Measurements from ENCODE around the gene SASH1. TPM values are rescaled to one million over a fixed set of nuclear protein-coding genes. Genes with fewer than 3 reads are reported as not detected.
A peak's percentile ranks its signal among the peaks of the same experiment; 100 is the strongest.
"Not testable (repeated sequence)": the region's sequence is repeated elsewhere in the genome, so short reads cannot be mapped to it uniquely, and the experiment has no call there.

SASH1 gene
- total RNA-seq, 1 donor from 2014 or later = 41.6 TPM

DNA sequence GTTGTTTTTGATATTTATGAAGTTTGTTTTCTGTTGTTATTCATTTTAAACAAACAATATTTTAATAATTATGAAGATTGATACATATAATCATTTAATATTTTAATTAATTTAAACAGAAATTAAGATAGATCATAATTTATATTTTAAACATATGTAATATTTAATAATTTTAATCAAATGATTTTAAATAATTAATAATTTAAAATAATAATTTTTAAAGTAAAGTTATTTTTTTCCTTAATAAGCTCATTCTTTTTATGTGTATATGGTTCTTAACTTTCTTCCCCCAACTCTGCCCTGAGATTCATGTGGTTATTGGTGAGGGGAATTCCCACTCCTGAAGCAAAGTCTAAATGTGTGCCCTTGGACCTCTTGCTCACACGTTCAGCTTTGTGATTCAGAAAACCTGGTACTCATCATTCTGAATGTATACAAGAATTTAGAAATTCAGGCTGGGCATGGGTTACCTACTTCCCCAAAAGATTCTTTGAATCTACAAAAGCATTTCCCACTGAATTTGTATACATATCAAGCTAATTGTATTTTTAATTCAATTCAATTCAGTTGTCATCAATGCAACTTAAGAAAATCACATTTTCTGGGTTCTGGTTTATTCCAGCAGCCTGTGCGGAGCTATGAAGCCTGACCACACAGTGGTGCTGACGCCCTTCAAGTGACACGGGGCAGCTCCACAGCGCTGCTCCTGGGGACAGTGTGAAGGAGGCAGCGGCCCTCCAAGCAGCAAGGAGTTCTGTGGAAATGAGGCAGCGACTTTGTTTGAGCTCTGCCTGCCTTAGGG, 235.2 kb downstream of the SASH1 start:
- H3K36me3 Mint-ChIP-seq (ENCODE audit: insufficient read depth) = no peaks in the 10 kb centered on the region
- TF ChIP-seq, protein P1, sequence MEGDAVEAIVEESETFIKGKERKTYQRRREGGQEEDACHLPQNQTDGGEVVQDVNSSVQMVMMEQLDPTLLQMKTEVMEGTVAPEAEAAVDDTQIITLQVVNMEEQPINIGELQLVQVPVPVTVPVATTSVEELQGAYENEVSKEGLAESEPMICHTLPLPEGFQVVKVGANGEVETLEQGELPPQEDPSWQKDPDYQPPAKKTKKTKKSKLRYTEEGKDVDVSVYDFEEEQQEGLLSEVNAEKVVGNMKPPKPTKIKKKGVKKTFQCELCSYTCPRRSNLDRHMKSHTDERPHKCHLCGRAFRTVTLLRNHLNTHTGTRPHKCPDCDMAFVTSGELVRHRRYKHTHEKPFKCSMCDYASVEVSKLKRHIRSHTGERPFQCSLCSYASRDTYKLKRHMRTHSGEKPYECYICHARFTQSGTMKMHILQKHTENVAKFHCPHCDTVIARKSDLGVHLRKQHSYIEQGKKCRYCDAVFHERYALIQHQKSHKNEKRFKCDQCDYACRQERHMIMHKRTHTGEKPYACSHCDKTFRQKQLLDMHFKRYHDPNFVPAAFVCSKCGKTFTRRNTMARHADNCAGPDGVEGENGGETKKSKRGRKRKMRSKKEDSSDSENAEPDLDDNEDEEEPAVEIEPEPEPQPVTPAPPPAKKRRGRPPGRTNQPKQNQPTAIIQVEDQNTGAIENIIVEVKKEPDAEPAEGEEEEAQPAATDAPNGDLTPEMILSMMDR (IDR thresholded peaks at IDR 0.05; ENCODE audit: unreplicated experiment) = peak; percentile 94
- H3K4me1 Mint-ChIP-seq (ENCODE audit: low read depth) = no peaks in the 10 kb centered on the region
- H3K27me3 Mint-ChIP-seq = peaks cover 16% of the 10 kb centered on the region
- no peaks in the 10 kb centered on the region for H3K9me3 Mint-ChIP-seq (ENCODE audit: low read depth)
- peak; percentile 51 for DNase-seq (ENCODE audit: low spot score, unreplicated experiment)
- H3K27ac Mint-ChIP-seq = no peak overlapping the region
- no peak overlapping the region for H3K4me3 Mint-ChIP-seq (ENCODE audit: low read depth)

DNA sequence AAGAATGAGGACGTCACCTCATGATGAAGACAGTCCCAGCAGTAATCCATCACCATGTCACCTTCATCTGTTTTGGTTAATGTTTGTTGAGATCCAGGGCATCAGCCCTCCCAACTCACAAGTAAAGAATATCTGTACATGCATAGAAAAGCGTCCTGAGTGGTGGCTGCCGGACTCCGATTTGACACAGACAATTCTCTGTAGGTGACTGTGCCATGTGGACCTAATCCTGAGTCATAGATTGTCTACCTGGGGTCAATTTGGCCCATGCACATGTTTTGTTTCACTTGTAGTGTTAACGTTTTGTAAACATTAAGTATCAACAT, 235.8 kb downstream of the SASH1 start:
- H3K27me3 Mint-ChIP-seq = peaks cover 16% of the 10 kb centered on the region
- TF ChIP-seq, protein P1 (IDR thresholded peaks at IDR 0.05; ENCODE audit: unreplicated experiment) = no peak
- no peaks in the 10 kb centered on the region for H3K4me1 Mint-ChIP-seq (ENCODE audit: low read depth)
- H3K9me3 Mint-ChIP-seq (ENCODE audit: low read depth) = peaks cover under 1% of the 10 kb centered on the region
- no peaks in the 10 kb centered on the region for H3K36me3 Mint-ChIP-seq (ENCODE audit: insufficient read depth)
- no peak for DNase-seq (ENCODE audit: low spot score, unreplicated experiment)
- H3K27ac Mint-ChIP-seq = no peak overlapping the region
- no peak overlapping the region for H3K4me3 Mint-ChIP-seq (ENCODE audit: low read depth)

DNA sequence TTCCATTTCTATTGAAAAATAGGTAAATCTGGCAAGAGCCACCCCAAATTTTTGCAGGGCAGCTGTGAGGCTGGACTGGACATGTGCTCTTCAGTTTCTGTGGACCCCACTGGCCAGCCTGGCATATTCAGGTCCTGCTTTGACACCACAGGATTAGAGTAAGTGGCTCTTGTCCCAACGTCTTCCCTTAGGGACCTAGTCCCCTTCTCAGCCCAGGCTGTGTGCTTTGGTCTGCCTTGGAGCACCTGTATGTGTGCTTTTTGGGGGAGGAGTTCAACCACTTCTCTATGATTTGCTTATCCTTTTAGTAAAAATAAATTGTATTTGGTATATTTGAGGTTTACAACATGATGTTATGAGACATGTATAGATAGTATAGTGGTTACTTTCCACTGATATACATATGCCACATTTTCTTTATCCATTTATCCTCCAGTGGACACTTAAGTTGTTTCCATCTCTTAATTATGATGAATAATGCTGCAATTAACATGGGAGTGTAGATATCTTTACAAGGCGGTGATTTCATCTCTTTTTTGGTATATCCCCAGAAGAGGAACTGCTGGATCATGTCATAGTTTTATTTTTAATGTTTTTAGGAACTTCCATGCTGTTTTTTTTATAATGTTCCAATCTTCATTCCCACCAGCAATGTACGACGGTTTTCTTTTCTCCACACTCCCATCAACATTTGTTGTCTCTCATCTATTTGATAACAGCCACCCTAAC, 236.4 kb downstream of the SASH1 start:
- Mint-ChIP-seq H3K27me3 (peaks cover 16% of the 10 kb centered on the region), H3K36me3 (ENCODE audit: insufficient read depth) (no peaks in the 10 kb centered on the region), H3K4me1 (ENCODE audit: low read depth) (no peaks in the 10 kb centered on the region), H3K9me3 (ENCODE audit: low read depth) (peaks cover 6% of the 10 kb centered on the region), H3K27ac (no peak overlapping the region), H3K4me3 (ENCODE audit: low read depth) (no peak overlapping the region)
- TF ChIP-seq, protein P1 (IDR thresholded peaks at IDR 0.05; ENCODE audit: unreplicated experiment) = no peak
- DNase-seq (ENCODE audit: low spot score, unreplicated experiment) = no peak

DNA sequence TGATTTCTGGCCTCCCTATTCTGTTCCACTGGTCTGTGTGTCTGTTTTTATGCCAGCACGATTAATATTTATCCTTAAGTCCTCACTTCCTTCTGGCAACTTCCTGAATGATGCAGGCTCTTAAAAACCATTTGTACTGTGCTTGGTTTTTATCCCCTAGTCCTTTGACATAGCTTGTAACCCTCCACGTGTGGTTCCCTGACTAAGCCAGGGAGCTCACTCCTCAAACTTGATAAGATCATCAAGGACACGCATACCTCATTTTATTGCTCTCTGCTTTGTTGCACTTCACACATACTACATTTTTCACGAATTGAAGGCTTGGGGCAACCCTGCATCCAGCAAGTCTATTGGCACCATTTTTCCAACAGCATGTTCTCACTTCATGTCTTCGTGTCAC, 237.8 kb downstream of the SASH1 start:
- peaks cover 16% of the 10 kb centered on the region for H3K27me3 Mint-ChIP-seq
- TF ChIP-seq, protein P1 (IDR thresholded peaks at IDR 0.05; ENCODE audit: unreplicated experiment) = no peak
- peaks cover 15% of the 10 kb centered on the region for H3K9me3 Mint-ChIP-seq (ENCODE audit: low read depth)
- H3K27ac Mint-ChIP-seq = no peak overlapping the region
- peaks cover 1% of the 10 kb centered on the region for H3K36me3 Mint-ChIP-seq (ENCODE audit: insufficient read depth)
- H3K4me3 Mint-ChIP-seq (ENCODE audit: low read depth) = no peak overlapping the region
- DNase-seq (ENCODE audit: low spot score, unreplicated experiment) = no peak
- no peaks in the 10 kb centered on the region for H3K4me1 Mint-ChIP-seq (ENCODE audit: low read depth)

DNA sequence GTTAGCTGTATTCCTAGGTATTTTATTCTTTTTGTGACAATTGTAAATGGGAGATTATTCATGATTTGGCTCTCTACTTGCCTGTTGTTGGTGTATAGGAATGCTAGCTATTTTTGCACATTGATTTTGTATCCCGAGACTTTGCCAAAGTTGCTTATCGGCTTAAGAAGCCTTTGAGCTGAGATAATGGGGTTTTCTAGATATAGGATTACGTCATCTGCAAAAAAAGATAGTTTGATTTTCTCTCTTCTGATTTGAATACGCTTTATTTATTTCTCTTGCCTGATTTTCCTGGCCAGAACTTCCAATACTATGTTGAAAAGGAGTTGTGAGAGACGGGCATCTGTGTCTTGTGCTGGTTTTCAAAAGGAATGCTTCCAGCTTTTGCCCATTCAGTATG, 241.0 kb downstream of the SASH1 start:
- peaks cover 10% of the 10 kb centered on the region for H3K27me3 Mint-ChIP-seq
- H3K36me3 Mint-ChIP-seq (ENCODE audit: insufficient read depth) = peaks cover 1% of the 10 kb centered on the region
- TF ChIP-seq, protein P1 (IDR thresholded peaks at IDR 0.05; ENCODE audit: unreplicated experiment) = no peak
- no peak for DNase-seq (ENCODE audit: low spot score, unreplicated experiment)
- H3K4me3 Mint-ChIP-seq (ENCODE audit: low read depth) = no peak overlapping the region
- peaks cover 37% of the 10 kb centered on the region for H3K9me3 Mint-ChIP-seq (ENCODE audit: low read depth)
- no peak overlapping the region for H3K27ac Mint-ChIP-seq
- no peaks in the 10 kb centered on the region for H3K4me1 Mint-ChIP-seq (ENCODE audit: low read depth)

DNA sequence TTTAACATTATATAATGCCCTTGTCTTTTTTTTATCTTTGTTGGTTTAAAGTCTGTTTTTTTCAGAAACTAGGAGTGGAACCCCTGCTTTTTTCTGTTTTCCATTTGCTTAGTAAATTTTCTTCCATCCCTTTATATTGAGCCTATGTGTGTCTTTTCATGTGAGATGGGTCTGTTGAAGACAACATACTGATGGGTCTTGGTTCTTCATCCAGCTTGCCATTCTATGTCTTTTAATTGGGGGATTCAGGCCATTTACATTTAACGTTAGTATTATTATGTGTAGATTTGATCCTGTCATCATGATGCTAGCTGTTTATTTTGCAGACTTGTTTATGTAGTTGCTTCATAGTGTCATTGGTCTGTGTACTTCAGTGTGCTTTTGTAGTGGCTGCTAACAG, 243.0 kb downstream of the SASH1 start:
- not testable (repeated sequence) for H3K27me3 Mint-ChIP-seq; H3K4me3 Mint-ChIP-seq (ENCODE audit: low read depth); DNase-seq (ENCODE audit: low spot score, unreplicated experiment); H3K27ac Mint-ChIP-seq; H3K36me3 Mint-ChIP-seq (ENCODE audit: insufficient read depth); H3K4me1 Mint-ChIP-seq (ENCODE audit: low read depth)
- peaks cover 43% of the 10 kb centered on the region for H3K9me3 Mint-ChIP-seq (ENCODE audit: low read depth)

Measured in progenitor cell of endocrine pancreas (in vitro differentiated cells).